Astrocyte (in vitro differentiated cells and primary cell): ENCODE measurements around the gene TMEM222. TPM values are rescaled to one million over a fixed set of nuclear protein-coding genes. Genes with fewer than 3 reads are reported as not detected.

Source experiments
- DNase-seq: peaks from one replicate; pipeline ENCODE4 v3.0.0-alpha.2; 2010; ENCODE audit warnings: low read depth
- FAIRE-seq: peaks from 2 replicates; lab custom pipeline; 2011; peaks lifted over from hg19 to GRCh38; lab: Jason Lieb, UNC
- H2AFZ ChIP-seq: 2 replicates; pipeline ENCODE4 v1.6.0; 2012; ENCODE audit warnings: low read depth, low read length, inconsistent platforms
- H3K27ac ChIP-seq: 2 replicates; pipeline ENCODE4 v1.5.1; 2011; ENCODE audit warnings: low read depth, low read length, inconsistent platforms
- H3K27me3 ChIP-seq: 2 replicates; pipeline ENCODE4 v1.6.0; 2011; ENCODE audit warnings: low read length, inconsistent platforms; ENCODE audit not compliant: insufficient read depth
- H3K36me3 ChIP-seq: 2 replicates; pipeline ENCODE4 v1.5.1; 2011; ENCODE audit warnings: low read length, inconsistent platforms; ENCODE audit not compliant: insufficient read depth
- H3K4me1 ChIP-seq: 2 replicates; pipeline ENCODE4 v1.5.1; 2011; ENCODE audit warnings: low read length, inconsistent platforms; ENCODE audit not compliant: insufficient read depth
- H3K4me2 ChIP-seq: 2 replicates; pipeline ENCODE4 v1.6.0; 2012; ENCODE audit warnings: low read length, inconsistent platforms
- H3K4me3 ChIP-seq: 2 replicates; pipeline ENCODE4 v1.5.1; 2011; ENCODE audit warnings: low read depth, mild to moderate bottlenecking, low read length, inconsistent platforms; ENCODE audit not compliant: insufficient read depth
- H3K79me2 ChIP-seq: 2 replicates; pipeline ENCODE4 v1.6.0; 2012; ENCODE audit warnings: mild to moderate bottlenecking, low read length, inconsistent platforms; ENCODE audit not compliant: insufficient read depth
- H3K9ac ChIP-seq: 2 replicates; pipeline ENCODE4 v1.6.0; 2012; ENCODE audit warnings: mild to moderate bottlenecking, low read length, inconsistent platforms
- H3K9me3 ChIP-seq: 2 replicates; pipeline ENCODE4 v1.5.1; 2012; ENCODE audit warnings: low read depth, mild to moderate bottlenecking, low read length, inconsistent platforms; ENCODE audit not compliant: insufficient read depth
- H4K20me1 ChIP-seq: 2 replicates; pipeline ENCODE4 v1.6.0; 2012; ENCODE audit warnings: low read length, inconsistent platforms; ENCODE audit not compliant: insufficient read depth
- H3K27ac Mint-ChIP-seq: one replicate; pipeline ENCODE4 v1.8.0; 2021; ENCODE audit warnings: mild to moderate bottlenecking, mixed read lengths; ENCODE audit not compliant: unreplicated experiment
- H3K27me3 Mint-ChIP-seq: one replicate; pipeline ENCODE4 v1.8.0; 2021; ENCODE audit warnings: low read depth, mixed read lengths; ENCODE audit not compliant: unreplicated experiment
- H3K36me3 Mint-ChIP-seq: one replicate; pipeline ENCODE4 v1.8.0; 2021; ENCODE audit warnings: low read depth, mixed read lengths; ENCODE audit not compliant: unreplicated experiment
- H3K4me1 Mint-ChIP-seq: one replicate; pipeline ENCODE4 v1.8.0; 2021; ENCODE audit warnings: low read depth, mixed read lengths; ENCODE audit not compliant: unreplicated experiment
- H3K4me3 Mint-ChIP-seq: one replicate; pipeline ENCODE4 v1.8.0; 2021; ENCODE audit warnings: mild to moderate bottlenecking, moderate library complexity, mixed read lengths; ENCODE audit not compliant: unreplicated experiment
- H3K9me3 Mint-ChIP-seq: one replicate; pipeline ENCODE4 v1.8.0; 2021; ENCODE audit warnings: mild to moderate bottlenecking, mixed read lengths; ENCODE audit not compliant: unreplicated experiment
- CTCF ChIP-seq: IDR thresholded peaks from 2 replicates; pipeline ENCODE4 v1.5.1; 2011; ENCODE audit warnings: low read depth, mild to moderate bottlenecking, inconsistent platforms, low read length, moderate library complexity; ENCODE audit not compliant: insufficient read depth
- EZH2 ChIP-seq: IDR thresholded peaks from 2 replicates; pipeline ENCODE4 v1.6.1; 2012; ENCODE audit warnings: mild to moderate bottlenecking, low read length, inconsistent platforms; ENCODE audit not compliant: insufficient read depth
- total RNA-seq: library from RNA; stranded (reverse); gene quantifications from 2 replicates; pipeline ENCODE4 v1.2.1, GENCODE V29; 2021

The TMEM222 gene
- total RNA-seq, 1 donor from 2014 or later, result 46.0 TPM

GRCh38 chr1:27364696-27365371 is 42.9 kb downstream of the TMEM222 start:
- peaks cover 13% of the 10 kb centered on the region for H3K27me3 Mint-ChIP-seq
- Histone ChIP-seq H3K27ac (peak overlapping the region; percentile 8), H2AFZ (peak overlapping the region; percentile 88)

DNA sequence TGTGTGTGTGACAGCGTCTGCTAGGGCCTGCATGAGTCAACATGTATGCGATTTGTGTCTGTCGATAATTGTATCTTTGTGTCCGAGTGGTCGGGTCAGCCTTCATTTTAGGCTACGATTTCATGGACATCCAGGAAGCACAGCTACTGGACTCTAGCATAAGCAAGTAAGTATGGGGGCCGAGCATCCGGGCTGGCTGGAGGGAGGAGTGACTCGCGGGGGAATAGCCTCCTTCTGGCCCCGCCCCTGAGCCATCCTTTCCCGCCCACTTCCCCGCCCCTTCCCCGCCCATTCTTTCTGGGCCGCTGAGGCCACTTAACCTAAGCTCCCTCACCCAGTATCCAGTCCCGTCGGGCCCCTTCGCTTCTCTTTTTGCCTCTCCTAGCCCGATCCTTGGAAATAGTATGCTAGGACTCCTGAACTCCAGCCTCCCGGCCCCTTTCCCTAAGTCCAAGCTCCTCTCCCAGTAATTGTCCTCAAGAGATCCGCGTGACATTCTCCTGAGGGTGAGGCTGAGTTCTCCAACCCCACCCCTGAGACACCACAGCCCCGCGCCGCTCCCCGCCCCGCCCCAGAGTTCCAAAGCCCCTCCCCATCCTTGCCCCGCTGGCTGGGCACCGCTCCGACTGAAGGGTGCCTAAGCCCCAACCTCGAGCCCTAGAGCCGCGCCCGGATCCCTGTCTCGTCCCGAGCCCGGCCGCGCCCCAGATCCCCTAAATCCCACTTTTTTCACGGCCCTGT is 43.6 kb downstream of the TMEM222 start:
- Histone ChIP-seq H3K9ac (peak overlapping the region; percentile 81), H3K4me1 (peaks cover 15% of the 10 kb centered on the region), H3K4me2 (peak overlapping the region; percentile 98), H3K36me3 (no peaks in the 10 kb centered on the region), H3K79me2 (no peaks in the 10 kb centered on the region), H3K4me3 (peak overlapping the region; percentile 70), H4K20me1 (no peaks in the 10 kb centered on the region), H3K27me3 (no peaks in the 10 kb centered on the region), H2AFZ (peak overlapping the region; percentile 93), H3K9me3 (no peaks in the 10 kb centered on the region), H3K27ac (peak overlapping the region; percentile 86)
- TF ChIP-seq CTCF, result no peak
- no peak for TF ChIP-seq EZH2
- Mint-ChIP-seq H3K27ac (peak overlapping the region; percentile 98), H3K9me3 (no peaks in the 10 kb centered on the region), H3K4me3 (peak overlapping the region; percentile 95), H3K36me3 (peaks cover 16% of the 10 kb centered on the region), H3K27me3 (peaks cover 10% of the 10 kb centered on the region), H3K4me1 (peaks cover 2% of the 10 kb centered on the region)
- DNase-seq (peak; percentile 75), FAIRE-seq (no peak)

More at GRCh38 chr1:27364696-27365371, 42.9 kb downstream of the TMEM222 start:
- Histone ChIP-seq H3K4me2 (peak overlapping the region; percentile 98), H3K27me3 (no peaks in the 10 kb centered on the region), H3K9me3 (no peaks in the 10 kb centered on the region), H3K4me3 (peak overlapping the region; percentile 70), H4K20me1 (no peaks in the 10 kb centered on the region), H3K36me3 (no peaks in the 10 kb centered on the region), H3K79me2 (no peaks in the 10 kb centered on the region), H3K4me1 (peaks cover 15% of the 10 kb centered on the region), H3K9ac (peak overlapping the region; percentile 81)
- TF ChIP-seq EZH2 (no peak), CTCF (no peak)
- DNase-seq, result no peak
- FAIRE-seq, result no peak
- Mint-ChIP-seq H3K36me3 (peaks cover 18% of the 10 kb centered on the region), H3K4me3 (peak overlapping the region; percentile 95), H3K4me1 (peaks cover 2% of the 10 kb centered on the region), H3K9me3 (no peaks in the 10 kb centered on the region), H3K27ac (no peak overlapping the region)

DNA sequence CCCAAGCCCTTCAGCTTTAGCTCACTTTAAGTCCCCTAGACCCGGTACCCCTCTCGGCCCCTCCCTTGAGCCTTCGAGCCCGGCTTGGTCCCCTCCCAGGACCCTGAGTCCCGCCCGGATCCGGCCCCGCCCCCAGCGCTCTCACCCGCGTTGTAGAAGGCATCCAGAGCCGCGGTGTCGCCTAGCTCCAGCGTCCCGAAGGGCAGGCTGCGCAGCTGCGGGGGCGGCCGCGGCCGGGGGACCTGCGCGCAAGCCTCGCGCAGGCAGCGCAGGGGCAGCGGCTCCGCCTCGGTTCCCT is 44.1 kb downstream of the TMEM222 start:
- Histone ChIP-seq H4K20me1 (no peaks in the 10 kb centered on the region), H3K27me3 (no peaks in the 10 kb centered on the region), H3K27ac (peak overlapping the region; percentile 86), H3K4me2 (peak overlapping the region; percentile 98), H3K9me3 (no peaks in the 10 kb centered on the region), H3K36me3 (no peaks in the 10 kb centered on the region), H3K4me1 (peaks cover 15% of the 10 kb centered on the region), H2AFZ (peak overlapping the region; percentile 93), H3K9ac (peak overlapping the region; percentile 81), H3K4me3 (peak overlapping the region; percentile 70), H3K79me2 (no peaks in the 10 kb centered on the region)
- peaks cover 16% of the 10 kb centered on the region for H3K36me3 Mint-ChIP-seq
- peak overlapping the region; percentile 98 for H3K27ac Mint-ChIP-seq
- FAIRE-seq (no peak), DNase-seq (peak; percentile 53)
- TF ChIP-seq EZH2, result no peak
- TF ChIP-seq CTCF, result no peak
- no peaks in the 10 kb centered on the region for H3K9me3 Mint-ChIP-seq
- peak overlapping the region; percentile 95 for H3K4me3 Mint-ChIP-seq
- peaks cover 2% of the 10 kb centered on the region for H3K4me1 Mint-ChIP-seq
- peaks cover 12% of the 10 kb centered on the region for H3K27me3 Mint-ChIP-seq
